SU-DHL-6 (cell line): ENCODE data around the gene MGAT5.

ENCODE experiments used
- EZH2phosphoT487 ChIP-seq: fragments of 200-600 bp; sonication (generic), shearing (Covaris generic); conservative IDR thresholded peaks from 2 replicates; pipeline ENCODE4 v1.6.1; 2018; ENCODE audit warnings: mild to moderate bottlenecking, antibody characterized with exemption, low read length, moderate library complexity, mixed read lengths
- TF ChIP-seq, protein P1 (sequence below): fragments of 200-600 bp; sonication (generic); IDR thresholded peaks from one replicate; pipeline ENCODE4 v1.5.1; 2017; ENCODE audit warnings: antibody characterized with exemption, mild to moderate bottlenecking, low read length, moderate library complexity; ENCODE audit not compliant: insufficient read depth, poor library complexity, severe bottlenecking

DNA sequence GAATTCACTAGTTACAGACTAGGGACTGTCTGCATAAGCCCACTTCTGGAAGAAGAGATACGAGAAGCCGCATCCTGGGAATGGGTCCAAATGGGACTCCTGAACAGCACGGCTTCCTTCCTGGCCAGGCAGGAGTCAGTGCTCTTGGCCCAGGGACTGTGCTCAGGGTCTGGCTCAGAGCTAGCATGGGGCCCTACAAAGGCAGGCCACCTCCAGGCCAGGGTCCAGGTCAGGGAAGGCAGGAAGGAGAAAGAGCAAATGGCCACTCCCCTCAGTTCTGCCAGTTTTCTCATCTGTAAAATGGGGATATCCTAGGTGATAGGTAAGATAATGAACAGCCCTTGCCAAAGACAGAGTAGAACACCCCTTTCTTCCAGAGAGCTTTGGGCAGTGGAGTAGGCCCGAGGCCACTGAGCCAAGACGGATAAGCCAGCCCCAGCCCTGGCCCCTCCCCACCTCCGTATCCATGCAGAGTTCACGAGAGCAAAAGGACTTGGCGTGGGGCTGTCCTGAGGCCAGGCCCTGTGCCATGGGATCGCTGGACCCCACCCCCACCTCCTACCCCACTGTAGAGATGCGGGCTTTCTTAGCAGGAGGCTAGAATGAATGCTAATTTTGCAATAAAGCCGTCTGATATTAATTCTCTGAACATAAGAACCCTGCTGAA is 190.1 kb downstream of the MGAT5 start:
- TF ChIP-seq, protein P1, sequence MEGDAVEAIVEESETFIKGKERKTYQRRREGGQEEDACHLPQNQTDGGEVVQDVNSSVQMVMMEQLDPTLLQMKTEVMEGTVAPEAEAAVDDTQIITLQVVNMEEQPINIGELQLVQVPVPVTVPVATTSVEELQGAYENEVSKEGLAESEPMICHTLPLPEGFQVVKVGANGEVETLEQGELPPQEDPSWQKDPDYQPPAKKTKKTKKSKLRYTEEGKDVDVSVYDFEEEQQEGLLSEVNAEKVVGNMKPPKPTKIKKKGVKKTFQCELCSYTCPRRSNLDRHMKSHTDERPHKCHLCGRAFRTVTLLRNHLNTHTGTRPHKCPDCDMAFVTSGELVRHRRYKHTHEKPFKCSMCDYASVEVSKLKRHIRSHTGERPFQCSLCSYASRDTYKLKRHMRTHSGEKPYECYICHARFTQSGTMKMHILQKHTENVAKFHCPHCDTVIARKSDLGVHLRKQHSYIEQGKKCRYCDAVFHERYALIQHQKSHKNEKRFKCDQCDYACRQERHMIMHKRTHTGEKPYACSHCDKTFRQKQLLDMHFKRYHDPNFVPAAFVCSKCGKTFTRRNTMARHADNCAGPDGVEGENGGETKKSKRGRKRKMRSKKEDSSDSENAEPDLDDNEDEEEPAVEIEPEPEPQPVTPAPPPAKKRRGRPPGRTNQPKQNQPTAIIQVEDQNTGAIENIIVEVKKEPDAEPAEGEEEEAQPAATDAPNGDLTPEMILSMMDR: no peak
- TF ChIP-seq EZH2phosphoT487: no peak
